Mesenchymal stem cell (in vitro differentiated cells and primary cell): ENCODE results near the gene TNFSF13.

Source experiments
- DNase-seq: peaks from one replicate; pipeline ENCODE4 v3.0.0-alpha.2; 2013
- H2AFZ ChIP-seq: one replicate; pipeline ENCODE4 v1.6.1; 2013; ENCODE audit warnings: low read depth, mild to moderate bottlenecking, control low read depth, inconsistent platforms, low read length, moderate library complexity
- H2AK5ac ChIP-seq: 2 replicates; pipeline ENCODE4 v1.6.1; 2013; ENCODE audit warnings: low read length, moderate library complexity, mild to moderate bottlenecking, inconsistent platforms; ENCODE audit not compliant: severe bottlenecking
- H2BK120ac ChIP-seq: one replicate; pipeline ENCODE4 v1.6.1; 2013; ENCODE audit warnings: low read depth, mild to moderate bottlenecking, inconsistent platforms, low read length, moderate library complexity
- H2BK12ac ChIP-seq, 2 experiments: one replicate each; pipeline ENCODE4 v1.6.1; 2013; ENCODE audit warnings: inconsistent platforms in 2 of 2, low read length in 2 of 2, mild to moderate bottlenecking in 2 of 2, moderate library complexity in 2 of 2, control low read depth in 1 of 2
- H2BK15ac ChIP-seq: one replicate; pipeline ENCODE4 v1.6.1; 2013; ENCODE audit warnings: mild to moderate bottlenecking, low read depth, inconsistent platforms; ENCODE audit not compliant: poor library complexity, severe bottlenecking
- H2BK5ac ChIP-seq: 2 replicates; pipeline ENCODE4 v1.6.1; 2013; ENCODE audit warnings: low read depth, mild to moderate bottlenecking, low read length, control low read depth, inconsistent platforms; ENCODE audit not compliant: poor library complexity, severe bottlenecking
- H3K14ac ChIP-seq, 2 experiments: one replicate each; pipeline ENCODE4 v1.6.1; 2013; ENCODE audit warnings: inconsistent platforms in 2 of 2, low read length in 2 of 2, control low read depth in 1 of 2, mild to moderate bottlenecking in 1 of 2, moderate library complexity in 1 of 2
- H3K18ac ChIP-seq, 2 experiments: one replicate each; pipeline ENCODE4 v1.6.1; 2013; ENCODE audit warnings: inconsistent platforms in 2 of 2, low read length in 2 of 2, control low read depth in 1 of 2, low read depth in 1 of 2, mild to moderate bottlenecking in 1 of 2
- H3K23ac ChIP-seq, 2 experiments: one replicate each; pipeline ENCODE4 v1.6.1; 2013; ENCODE audit warnings: inconsistent platforms in 2 of 2, low read length in 2 of 2, mild to moderate bottlenecking in 2 of 2, moderate library complexity in 2 of 2, control low read depth in 1 of 2
- H3K27ac ChIP-seq: 2 replicates; pipeline ENCODE4 v1.5.1; 2013; ENCODE audit warnings: mild to moderate bottlenecking, moderate library complexity, low read length, control low read depth, inconsistent platforms; ENCODE audit not compliant: poor library complexity, severe bottlenecking
- H3K27me3 ChIP-seq, 2 experiments: 2 replicates each; pipeline versions ENCODE4 v1.6.1 to v1.7.0; 2013; ENCODE audit warnings: low read length in 2 of 2, mild to moderate bottlenecking in 2 of 2, moderate library complexity in 2 of 2, control low read depth in 1 of 2, inconsistent platforms in 1 of 2; ENCODE audit not compliant: control insufficient read depth in 1 of 2, insufficient read depth in 1 of 2
- H3K36me3 ChIP-seq, 2 experiments: 2 replicates each; pipeline versions ENCODE4 v1.6.1 to v1.7.0; 2013; ENCODE audit warnings: low read length in 2 of 2, control low read depth in 1 of 2, inconsistent platforms in 1 of 2, low read depth in 1 of 2, mild to moderate bottlenecking in 1 of 2; ENCODE audit not compliant: insufficient read depth in 2 of 2, control insufficient read depth in 1 of 2
- H3K4ac ChIP-seq, 2 experiments: one replicate each; pipeline ENCODE4 v1.6.1; 2013; ENCODE audit warnings: inconsistent platforms in 2 of 2, low read length in 2 of 2, mild to moderate bottlenecking in 2 of 2, moderate library complexity in 2 of 2, control low read depth in 1 of 2, low read depth in 1 of 2
- H3K4me1 ChIP-seq: 2 replicates; pipeline ENCODE4 v1.6.1; 2013; ENCODE audit warnings: low read depth, low read length, control low read depth; ENCODE audit not compliant: control insufficient read depth, insufficient read depth
- H3K4me2 ChIP-seq: 2 replicates; pipeline ENCODE4 v1.6.1; 2013; ENCODE audit warnings: low read length, mild to moderate bottlenecking, inconsistent platforms; ENCODE audit not compliant: poor library complexity, severe bottlenecking
- H3K4me3 ChIP-seq, 2 experiments: 2 replicates each; pipeline versions ENCODE4 v1.5.1 to v1.7.0; 2013; ENCODE audit warnings: low read length in 2 of 2, mild to moderate bottlenecking in 2 of 2, control low read depth in 1 of 2, low read depth in 1 of 2; ENCODE audit not compliant: insufficient read depth in 1 of 2
- H3K79me1 ChIP-seq: replicated peaks from 2 replicates; pipeline ENCODE4 v1.6.1; 2013; ENCODE audit warnings: mild to moderate bottlenecking, control low read depth, low read length, inconsistent platforms; ENCODE audit not compliant: poor library complexity, severe bottlenecking
- H3K9ac ChIP-seq: 2 replicates; pipeline ENCODE4 v1.7.0; 2013; ENCODE audit warnings: mild to moderate bottlenecking, low read length, moderate library complexity
- H3K9me3 ChIP-seq: 2 replicates; pipeline ENCODE4 v1.7.0; 2013; ENCODE audit warnings: mild to moderate bottlenecking, low read length; ENCODE audit not compliant: control insufficient read depth
- H4K8ac ChIP-seq: one replicate; pipeline ENCODE4 v1.6.1; 2013; ENCODE audit warnings: inconsistent platforms, mild to moderate bottlenecking, low read length, moderate library complexity
- H4K91ac ChIP-seq: one replicate; pipeline ENCODE4 v1.6.1; 2013; ENCODE audit warnings: mild to moderate bottlenecking, low read length, inconsistent platforms
- WGBS: methylation state at CpG from one replicate; pipeline ENCODE4 v1.1.7; 2013; ENCODE audit warnings: mixed read lengths; 5-methylcytosine and 5-hydroxymethylcytosine counted together

TNFSF13 gene

DNA sequence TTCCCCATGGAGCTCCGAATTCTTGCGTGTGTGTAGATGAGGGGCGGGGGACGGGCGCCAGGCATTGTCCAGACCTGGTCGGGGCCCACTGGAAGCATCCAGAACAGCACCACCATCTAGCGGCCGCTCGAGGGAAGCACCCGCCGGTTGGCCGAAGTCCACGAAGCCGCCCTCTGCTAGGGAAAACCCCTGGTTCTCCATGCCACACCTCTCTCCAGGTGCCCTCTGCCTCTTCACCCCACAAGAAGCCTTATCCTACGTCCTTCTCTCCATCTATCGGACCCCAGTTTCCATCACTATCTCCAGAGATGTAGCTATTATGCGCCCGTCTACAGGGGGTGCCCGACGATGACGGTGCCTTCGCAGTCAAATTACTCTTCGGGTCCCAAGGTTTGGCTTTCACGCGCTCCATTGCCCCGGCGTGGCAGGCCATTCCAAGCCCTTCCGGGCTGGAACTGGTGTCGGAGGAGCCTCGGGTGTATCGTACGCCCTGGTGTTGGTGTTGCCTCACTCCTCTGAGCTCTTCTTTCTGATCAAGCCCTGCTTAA is 2.6 kb downstream of the TNFSF13 start:
- Histone ChIP-seq H4K91ac (no peak overlapping the region), H3K4me2 (peak overlapping the region; percentile 82), H2BK12ac (no peak overlapping the region), H3K23ac (no peak overlapping the region), H4K8ac (peak overlapping the region; percentile 56), H3K27me3 (no peaks in the 10 kb centered on the region), H2BK120ac (no peak overlapping the region), H2BK5ac (no peak overlapping the region), H2AK5ac (no peak overlapping the region), H3K4me3 (peak overlapping the region; percentile 79 to 96), H2BK15ac (no peak overlapping the region), H2AFZ (peak overlapping the region; percentile 87), H3K18ac (peak overlapping the region in 1 of 2 experiments; percentile 69), H3K9ac (peak overlapping the region; percentile 85), H3K14ac (no peak overlapping the region), H3K9me3 (no peaks in the 10 kb centered on the region), H3K4ac (no peak overlapping the region), H3K4me1 (peaks cover 26% of the 10 kb centered on the region), H3K79me1 (peaks cover 16% of the 10 kb centered on the region), H3K36me3 (peaks cover 24 to 27% of the 10 kb centered on the region in 2 experiments), H3K27ac (peak overlapping the region; percentile 33)
- peak; percentile 87 for DNase-seq
- WGBS, result under 1% methylated on average over 28 of the region's 32 CpGs

DNA sequence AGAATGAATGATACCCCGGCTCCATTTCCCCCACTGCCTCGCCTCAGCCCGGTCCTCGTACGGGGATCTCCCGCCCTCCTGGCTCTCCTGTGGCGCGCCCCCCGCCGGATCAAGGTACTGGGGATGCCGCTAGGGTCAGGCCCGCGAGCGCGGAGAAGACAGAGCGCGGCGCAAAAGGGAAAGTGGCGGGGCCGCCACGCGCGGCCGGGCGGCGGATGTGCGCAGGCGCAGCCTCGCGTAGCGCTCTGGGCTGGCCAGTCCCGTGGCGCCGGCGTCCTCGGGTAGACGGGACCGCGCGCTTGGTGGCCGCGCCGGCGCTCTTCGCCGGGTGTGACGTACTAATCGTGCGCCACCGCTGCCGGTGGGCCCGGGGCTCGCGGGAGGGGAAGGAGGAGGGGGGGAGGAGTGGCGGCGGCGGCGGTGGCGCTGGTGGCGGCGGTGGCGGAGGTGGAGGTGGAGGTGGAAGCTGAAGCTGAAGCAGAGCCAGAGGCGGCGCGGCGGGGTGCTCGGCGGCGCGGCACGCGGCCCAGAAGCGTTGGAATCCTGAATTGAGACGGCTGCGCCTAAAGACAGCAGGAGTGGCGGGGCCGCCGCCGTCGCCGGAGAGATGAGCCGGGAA is 3.1 kb downstream of the TNFSF13 start, which contains the start of gene SENP3:
Gene SENP3 (plus strand): TSS at position 331 of the 619 bp plus-strand sequence. CDS start 1,158 bp downstream, outside the sequence.
- no peak within 1 kb of the TSS for H2BK12ac ChIP-seq
- peak within 1 kb of the TSS in 1 of 2 experiments; percentile 42 for H3K23ac ChIP-seq
- peaks cover 26% of the 10 kb centered on the region for H3K4me1 ChIP-seq
- H2AK5ac ChIP-seq, result peak within 1 kb of the TSS; percentile 9
- peak within 1 kb of the TSS; percentile 77 for H2BK15ac ChIP-seq
- peak within 1 kb of the TSS; percentile 82 to 96 for H3K4me3 ChIP-seq
- H3K4ac ChIP-seq, result peak within 1 kb of the TSS; percentile 58 to 85
- peak within 1 kb of the TSS; percentile 81 for H4K91ac ChIP-seq
- H2AFZ ChIP-seq, result peak within 1 kb of the TSS; percentile 87
- H3K14ac ChIP-seq, result peak within 1 kb of the TSS in 1 of 2 experiments; percentile 61
- H2BK5ac ChIP-seq, result no peak within 1 kb of the TSS
- H3K27ac ChIP-seq, result peak within 1 kb of the TSS; percentile 33
- H3K79me1 ChIP-seq, result peaks cover 16% of the 10 kb centered on the region
- H3K27me3 ChIP-seq, result no peaks in the 10 kb centered on the region
- peak within 1 kb of the TSS; percentile 50 for H2BK120ac ChIP-seq
- peak within 1 kb of the TSS; percentile 89 for H3K4me2 ChIP-seq
- H3K18ac ChIP-seq, result peak within 1 kb of the TSS in 1 of 2 experiments; percentile 91
- under 1% methylated on average over 50 of the region's 82 CpGs for WGBS
- H3K36me3 ChIP-seq, result peaks cover 29 to 31% of the 10 kb centered on the region in 2 experiments
- H4K8ac ChIP-seq, result peak within 1 kb of the TSS; percentile 82
- no peaks in the 10 kb centered on the region for H3K9me3 ChIP-seq
- DNase-seq, result peak; percentile 91
- peak within 1 kb of the TSS; percentile 96 for H3K9ac ChIP-seq

DNA sequence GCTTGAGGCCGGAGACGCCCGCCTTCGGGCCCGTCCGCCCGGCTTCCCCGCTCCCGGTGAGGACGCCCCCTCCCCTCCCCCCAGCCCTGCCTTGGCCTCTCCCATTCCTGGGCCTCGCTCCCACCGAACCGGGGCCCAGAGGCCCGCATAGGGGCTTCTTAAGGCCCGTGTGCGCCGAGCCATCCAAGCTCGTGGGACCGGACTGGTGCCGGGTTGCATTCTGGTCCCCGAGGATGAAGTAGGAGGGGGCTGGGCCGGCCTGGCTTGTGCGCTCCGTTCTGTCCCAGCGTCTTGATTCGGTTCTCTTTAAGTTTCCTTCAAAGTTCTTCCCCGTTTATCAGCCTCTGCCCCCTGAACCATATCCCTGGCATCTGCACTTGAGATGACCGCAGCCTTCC is 3.7 kb downstream of the TNFSF13 start:
- WGBS, result 2% methylated on average over 21 of the region's 28 CpGs
- DNase-seq, result no peak
- H3K36me3 ChIP-seq, result peaks cover 34% of the 10 kb centered on the region in 2 experiments

DNA sequence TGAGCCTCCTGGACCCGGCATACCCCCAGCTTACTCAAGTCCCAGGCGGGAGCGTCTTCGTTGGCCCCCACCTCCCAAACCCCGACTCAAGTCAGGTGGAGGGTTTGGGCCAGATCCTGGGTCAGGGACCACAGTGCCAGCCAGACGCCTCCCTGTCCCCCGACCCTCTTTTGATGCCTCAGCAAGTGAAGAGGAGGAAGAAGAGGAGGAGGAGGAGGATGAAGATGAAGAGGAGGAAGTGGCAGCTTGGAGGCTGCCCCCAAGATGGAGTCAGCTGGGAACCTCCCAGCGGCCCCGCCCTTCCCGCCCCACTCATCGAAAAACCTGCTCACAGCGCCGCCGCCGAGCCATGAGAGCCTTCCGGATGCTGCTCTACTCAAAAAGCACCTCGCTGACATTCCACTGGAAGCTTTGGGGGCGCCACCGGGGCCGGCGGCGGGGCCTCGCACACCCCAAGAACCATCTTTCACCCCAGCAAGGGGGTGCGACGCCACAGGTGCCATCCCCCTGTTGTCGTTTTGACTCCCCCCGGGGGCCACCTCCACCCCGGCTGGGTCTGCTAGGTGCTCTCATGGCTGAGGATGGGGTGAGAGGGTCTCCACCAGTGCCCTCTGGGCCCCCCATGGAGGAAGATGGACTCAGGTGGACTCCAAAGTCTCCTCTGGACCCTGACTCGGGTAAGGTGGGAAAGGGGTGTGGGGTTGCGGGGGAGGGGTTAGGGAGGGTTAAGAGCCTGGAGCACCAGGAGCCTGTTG is 4.7 kb downstream of the TNFSF13 start:
- H3K36me3 ChIP-seq, result peaks cover 40 to 42% of the 10 kb centered on the region in 2 experiments
- H3K14ac ChIP-seq, result no peak overlapping the region
- peaks cover 21% of the 10 kb centered on the region for H3K79me1 ChIP-seq
- no peaks in the 10 kb centered on the region for H3K27me3 ChIP-seq
- no peak overlapping the region for H3K23ac ChIP-seq
- H3K4me1 ChIP-seq, result peaks cover 17% of the 10 kb centered on the region
- peak overlapping the region in 1 of 2 experiments; percentile 96 for H3K4me3 ChIP-seq
- no peak overlapping the region for H2BK5ac ChIP-seq
- H2AFZ ChIP-seq, result no peak overlapping the region
- peak overlapping the region; percentile 49 for H2BK15ac ChIP-seq
- H3K27ac ChIP-seq, result no peak overlapping the region
- H3K9me3 ChIP-seq, result no peaks in the 10 kb centered on the region
- no peak overlapping the region for H2BK120ac ChIP-seq
- peak overlapping the region; percentile 96 for H3K9ac ChIP-seq
- H3K4me2 ChIP-seq, result peak overlapping the region; percentile 89
- no peak overlapping the region for H3K4ac ChIP-seq
- DNase-seq, result no peak
- H4K8ac ChIP-seq, result no peak overlapping the region
- H4K91ac ChIP-seq, result no peak overlapping the region
- H3K18ac ChIP-seq, result no peak overlapping the region
- no peak overlapping the region for H2BK12ac ChIP-seq
- no peak overlapping the region for H2AK5ac ChIP-seq
- WGBS, result 96% methylated on average over 30 of the region's 30 CpGs

More for the DNA sequence above, 3.7 kb downstream of the TNFSF13 start:
- Histone ChIP-seq H2AFZ (no peak overlapping the region), H3K23ac (no peak overlapping the region), H3K18ac (peak overlapping the region in 1 of 2 experiments; percentile 91), H3K9ac (peak overlapping the region; percentile 96), H3K4me1 (peaks cover 26% of the 10 kb centered on the region), H2BK12ac (no peak overlapping the region), H2BK120ac (peak overlapping the region; percentile 50), H3K14ac (no peak overlapping the region), H3K4me2 (peak overlapping the region; percentile 89), H2BK5ac (no peak overlapping the region), H3K9me3 (no peaks in the 10 kb centered on the region), H2AK5ac (peak overlapping the region; percentile 9), H4K8ac (peak overlapping the region; percentile 82), H3K4ac (peak overlapping the region; percentile 58 to 85), H3K79me1 (peaks cover 16% of the 10 kb centered on the region), H4K91ac (no peak overlapping the region), H3K4me3 (peak overlapping the region; percentile 82 to 96), H3K27ac (peak overlapping the region; percentile 14), H2BK15ac (peak overlapping the region; percentile 77), H3K27me3 (no peaks in the 10 kb centered on the region)
